GM12892 (cell line): ENCODE measurements around the gene FOSB.
"Not testable (repeated sequence)": the region's sequence is repeated elsewhere in the genome, so short reads cannot be mapped to it uniquely, and the experiment has no call there.

Experiments used
- POLR2A ChIP-seq: IDR thresholded peaks from 2 replicates; pipeline ENCODE4 v1.6.1; 2011; ENCODE audit warnings: low read depth, low read length, control low read depth
- POLR2AphosphoS5 ChIP-seq: IDR thresholded peaks from 2 replicates; pipeline ENCODE4 v1.6.1; 2011; ENCODE audit warnings: low read depth, low read length, control low read depth

- not testable (repeated sequence) for TF ChIP-seq POLR2A, POLR2AphosphoS5
These were observed 35.3 kb upstream of the FOSB start for GRCh38 chr19:45432543-45432942.
